ENCODE results near the gene VSTM4.

DNA sequence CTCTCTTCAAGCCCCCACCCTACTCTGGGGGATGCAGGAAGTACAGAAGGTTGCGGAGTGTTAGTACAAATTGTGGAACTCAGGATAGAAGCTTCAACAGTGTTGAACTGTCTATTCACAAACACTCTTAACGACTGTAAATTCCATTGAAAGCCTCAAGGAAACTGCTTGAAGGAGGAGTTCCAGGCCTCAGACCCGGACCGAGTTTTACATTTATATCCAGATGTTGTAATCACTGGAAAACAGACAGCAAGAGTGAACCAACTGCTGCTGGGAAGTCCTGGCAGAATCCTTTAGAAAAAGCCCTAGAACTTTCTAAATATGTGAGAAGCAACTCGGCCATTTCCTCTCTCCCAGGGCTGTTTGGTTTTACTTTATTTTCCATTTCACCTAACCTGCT lies 91.6 kb downstream of the VSTM4 start:
- TF ChIP-seq, protein P1, sequence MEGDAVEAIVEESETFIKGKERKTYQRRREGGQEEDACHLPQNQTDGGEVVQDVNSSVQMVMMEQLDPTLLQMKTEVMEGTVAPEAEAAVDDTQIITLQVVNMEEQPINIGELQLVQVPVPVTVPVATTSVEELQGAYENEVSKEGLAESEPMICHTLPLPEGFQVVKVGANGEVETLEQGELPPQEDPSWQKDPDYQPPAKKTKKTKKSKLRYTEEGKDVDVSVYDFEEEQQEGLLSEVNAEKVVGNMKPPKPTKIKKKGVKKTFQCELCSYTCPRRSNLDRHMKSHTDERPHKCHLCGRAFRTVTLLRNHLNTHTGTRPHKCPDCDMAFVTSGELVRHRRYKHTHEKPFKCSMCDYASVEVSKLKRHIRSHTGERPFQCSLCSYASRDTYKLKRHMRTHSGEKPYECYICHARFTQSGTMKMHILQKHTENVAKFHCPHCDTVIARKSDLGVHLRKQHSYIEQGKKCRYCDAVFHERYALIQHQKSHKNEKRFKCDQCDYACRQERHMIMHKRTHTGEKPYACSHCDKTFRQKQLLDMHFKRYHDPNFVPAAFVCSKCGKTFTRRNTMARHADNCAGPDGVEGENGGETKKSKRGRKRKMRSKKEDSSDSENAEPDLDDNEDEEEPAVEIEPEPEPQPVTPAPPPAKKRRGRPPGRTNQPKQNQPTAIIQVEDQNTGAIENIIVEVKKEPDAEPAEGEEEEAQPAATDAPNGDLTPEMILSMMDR (IDR thresholded peaks at IDR 0.05; ENCODE audit: insufficient read depth, low read length), result no peak
- TF ChIP-seq POLR2AphosphoS5 (IDR thresholded peaks at IDR 0.05; ENCODE audit: low read depth), result no peak
- TF ChIP-seq, protein P2, sequence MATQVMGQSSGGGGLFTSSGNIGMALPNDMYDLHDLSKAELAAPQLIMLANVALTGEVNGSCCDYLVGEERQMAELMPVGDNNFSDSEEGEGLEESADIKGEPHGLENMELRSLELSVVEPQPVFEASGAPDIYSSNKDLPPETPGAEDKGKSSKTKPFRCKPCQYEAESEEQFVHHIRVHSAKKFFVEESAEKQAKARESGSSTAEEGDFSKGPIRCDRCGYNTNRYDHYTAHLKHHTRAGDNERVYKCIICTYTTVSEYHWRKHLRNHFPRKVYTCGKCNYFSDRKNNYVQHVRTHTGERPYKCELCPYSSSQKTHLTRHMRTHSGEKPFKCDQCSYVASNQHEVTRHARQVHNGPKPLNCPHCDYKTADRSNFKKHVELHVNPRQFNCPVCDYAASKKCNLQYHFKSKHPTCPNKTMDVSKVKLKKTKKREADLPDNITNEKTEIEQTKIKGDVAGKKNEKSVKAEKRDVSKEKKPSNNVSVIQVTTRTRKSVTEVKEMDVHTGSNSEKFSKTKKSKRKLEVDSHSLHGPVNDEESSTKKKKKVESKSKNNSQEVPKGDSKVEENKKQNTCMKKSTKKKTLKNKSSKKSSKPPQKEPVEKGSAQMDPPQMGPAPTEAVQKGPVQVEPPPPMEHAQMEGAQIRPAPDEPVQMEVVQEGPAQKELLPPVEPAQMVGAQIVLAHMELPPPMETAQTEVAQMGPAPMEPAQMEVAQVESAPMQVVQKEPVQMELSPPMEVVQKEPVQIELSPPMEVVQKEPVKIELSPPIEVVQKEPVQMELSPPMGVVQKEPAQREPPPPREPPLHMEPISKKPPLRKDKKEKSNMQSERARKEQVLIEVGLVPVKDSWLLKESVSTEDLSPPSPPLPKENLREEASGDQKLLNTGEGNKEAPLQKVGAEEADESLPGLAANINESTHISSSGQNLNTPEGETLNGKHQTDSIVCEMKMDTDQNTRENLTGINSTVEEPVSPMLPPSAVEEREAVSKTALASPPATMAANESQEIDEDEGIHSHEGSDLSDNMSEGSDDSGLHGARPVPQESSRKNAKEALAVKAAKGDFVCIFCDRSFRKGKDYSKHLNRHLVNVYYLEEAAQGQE (IDR thresholded peaks at IDR 0.05; ENCODE audit: insufficient replicate concordance, low read depth), result no peak

Data from HL-60 (cell line).